OCI-LY1 (cell line): ENCODE measurements around the gene RBM11.

Source experiments
- H2AFZ ChIP-seq: fragments of 200-600 bp; sonication (generic), shearing (Covaris generic); 2 replicates; pipeline ENCODE4 v1.6.0; 2014; ENCODE audit warnings: antibody characterized with exemption, mild to moderate bottlenecking, low read length
- H3F3A ChIP-seq: fragments of 200-600 bp; sonication (generic), shearing (Covaris generic); 2 replicates; pipeline ENCODE4 v1.6.0; 2014; ENCODE audit warnings: mild to moderate bottlenecking, antibody characterized with exemption, low read length, moderate library complexity; ENCODE audit not compliant: insufficient read depth
- H3K27ac ChIP-seq: fragments of 200-600 bp; sonication (generic); 2 replicates; pipeline ENCODE4 v1.5.1; 2014; ENCODE audit warnings: low read length, mixed run types, mild to moderate bottlenecking, low read depth; ENCODE audit not compliant: poor library complexity, severe bottlenecking
- H3K27me3 ChIP-seq: fragments of 200-600 bp; sonication (generic); 2 replicates; pipeline ENCODE4 v1.6.0; 2014; ENCODE audit warnings: antibody characterized with exemption, mild to moderate bottlenecking, low read length, moderate library complexity; ENCODE audit not compliant: insufficient read depth
- H3K36me3 ChIP-seq: fragments of 200-600 bp; sonication (generic); 2 replicates; pipeline ENCODE4 v1.6.1; 2014; ENCODE audit warnings: mild to moderate bottlenecking, antibody characterized with exemption, low read length, moderate library complexity, mixed read lengths; ENCODE audit not compliant: insufficient read depth
- H3K4me1 ChIP-seq: fragments of 200-600 bp; sonication (generic); 2 replicates; pipeline ENCODE4 v1.5.1; 2014; ENCODE audit warnings: mild to moderate bottlenecking, low read length, moderate library complexity; ENCODE audit not compliant: insufficient read depth, severe bottlenecking
- H3K4me2 ChIP-seq: fragments of 200-600 bp; sonication (generic), shearing (Covaris generic); 2 replicates; pipeline ENCODE4 v1.6.1; 2014; ENCODE audit warnings: low read length
- H3K4me3 ChIP-seq: fragments of 200-600 bp; sonication (generic); 2 replicates; pipeline ENCODE4 v1.5.1; 2014; ENCODE audit warnings: low read length, low read depth, mild to moderate bottlenecking, mixed read lengths; ENCODE audit not compliant: poor library complexity, severe bottlenecking
- H3K79me2 ChIP-seq: fragments of 200-600 bp; shearing (Covaris generic); 2 replicates; pipeline ENCODE4 v1.6.1; 2016; ENCODE audit warnings: mixed run types, low read length, mixed read lengths; ENCODE audit not compliant: insufficient read depth
- H3K9ac ChIP-seq: fragments of 200-600 bp; sonication (generic), shearing (Covaris generic); 2 replicates; pipeline ENCODE4 v1.6.1; 2014; ENCODE audit warnings: mild to moderate bottlenecking, low read length, mixed read lengths
- H3K9me2 ChIP-seq: fragments of 200-600 bp; sonication (generic), shearing (Covaris generic); 2 replicates; pipeline ENCODE4 v1.6.1; 2014; ENCODE audit warnings: low read depth, mild to moderate bottlenecking, low read length, mixed read lengths
- H3K9me3 ChIP-seq: fragments of 200-600 bp; shearing (Covaris generic); 2 replicates; pipeline ENCODE4 v1.6.1; 2014; ENCODE audit warnings: low read length, mixed read lengths
- H4K20me1 ChIP-seq: fragments of 200-600 bp; sonication (generic), shearing (Covaris generic); 2 replicates; pipeline ENCODE4 v1.6.0; 2016; ENCODE audit warnings: mild to moderate bottlenecking, low read length; ENCODE audit not compliant: insufficient read depth
- EZH2 ChIP-seq: fragments of 200-600 bp; sonication (generic), shearing (Covaris generic); IDR thresholded peaks from 2 replicates; pipeline ENCODE4 v1.8.0; 2017; ENCODE audit warnings: borderline replicate concordance, mixed run types, mild to moderate bottlenecking, antibody characterized with exemption, low read length, moderate library complexity, mixed read lengths
- TF ChIP-seq, protein P1 (sequence below): fragments of 200-600 bp; sonication (generic), shearing (Covaris generic); IDR thresholded peaks from 2 replicates; pipeline ENCODE4 v1.5.1; 2017; ENCODE audit warnings: mild to moderate bottlenecking, antibody characterized with exemption, low read length, moderate library complexity, mixed read lengths

RBM11 gene

DNA sequence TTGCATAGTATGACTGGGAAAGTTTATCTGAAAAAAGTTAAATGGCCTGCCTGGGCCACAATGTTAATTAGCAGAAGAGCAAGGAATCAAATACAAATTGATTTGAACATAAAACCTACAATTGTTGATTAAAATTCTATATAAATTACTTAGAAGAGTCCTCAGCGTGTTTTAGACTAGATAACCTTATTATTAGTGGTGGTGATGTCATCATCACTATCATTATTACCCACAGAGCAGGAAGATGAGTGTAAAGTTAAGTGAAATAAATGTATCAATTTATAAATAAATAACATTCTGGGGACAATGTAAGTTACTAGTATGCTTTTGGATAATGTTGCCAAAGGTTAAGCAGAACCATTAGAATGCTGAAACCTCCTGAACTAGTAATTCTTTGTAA is 46.1 kb downstream of the RBM11 start:
- Histone ChIP-seq H3F3A (no peaks in the 10 kb centered on the region), H4K20me1 (no peaks in the 10 kb centered on the region), H3K79me2 (no peaks in the 10 kb centered on the region), H3K4me2 (no peak overlapping the region), H3K4me3 (no peak overlapping the region), H3K27ac (no peak overlapping the region), H3K9me3 (no peaks in the 10 kb centered on the region), H3K36me3 (no peaks in the 10 kb centered on the region), H2AFZ (no peak overlapping the region), H3K4me1 (no peaks in the 10 kb centered on the region), H3K9me2 (no peaks in the 10 kb centered on the region), H3K27me3 (no peaks in the 10 kb centered on the region), H3K9ac (no peak overlapping the region)
- TF ChIP-seq, protein P1, sequence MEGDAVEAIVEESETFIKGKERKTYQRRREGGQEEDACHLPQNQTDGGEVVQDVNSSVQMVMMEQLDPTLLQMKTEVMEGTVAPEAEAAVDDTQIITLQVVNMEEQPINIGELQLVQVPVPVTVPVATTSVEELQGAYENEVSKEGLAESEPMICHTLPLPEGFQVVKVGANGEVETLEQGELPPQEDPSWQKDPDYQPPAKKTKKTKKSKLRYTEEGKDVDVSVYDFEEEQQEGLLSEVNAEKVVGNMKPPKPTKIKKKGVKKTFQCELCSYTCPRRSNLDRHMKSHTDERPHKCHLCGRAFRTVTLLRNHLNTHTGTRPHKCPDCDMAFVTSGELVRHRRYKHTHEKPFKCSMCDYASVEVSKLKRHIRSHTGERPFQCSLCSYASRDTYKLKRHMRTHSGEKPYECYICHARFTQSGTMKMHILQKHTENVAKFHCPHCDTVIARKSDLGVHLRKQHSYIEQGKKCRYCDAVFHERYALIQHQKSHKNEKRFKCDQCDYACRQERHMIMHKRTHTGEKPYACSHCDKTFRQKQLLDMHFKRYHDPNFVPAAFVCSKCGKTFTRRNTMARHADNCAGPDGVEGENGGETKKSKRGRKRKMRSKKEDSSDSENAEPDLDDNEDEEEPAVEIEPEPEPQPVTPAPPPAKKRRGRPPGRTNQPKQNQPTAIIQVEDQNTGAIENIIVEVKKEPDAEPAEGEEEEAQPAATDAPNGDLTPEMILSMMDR, result no peak
- TF ChIP-seq EZH2, result no peak

DNA sequence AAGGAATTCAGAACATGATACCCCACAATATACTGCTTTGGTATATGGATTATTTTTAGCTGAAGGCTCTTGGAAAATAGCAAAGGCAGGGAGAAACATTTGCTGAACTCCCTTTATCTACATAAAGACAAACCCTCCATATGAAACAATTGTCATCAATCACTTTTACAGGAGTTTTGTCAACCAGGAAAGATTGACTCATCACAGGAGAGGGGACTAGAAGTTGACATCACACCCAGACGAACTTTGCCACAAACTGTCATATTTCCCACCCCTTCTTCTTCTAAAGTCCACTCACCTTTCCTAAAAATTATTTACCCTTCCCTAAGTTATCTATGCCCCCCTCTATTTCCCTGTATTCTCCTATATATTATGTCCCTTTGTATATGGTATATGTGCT is 47.9 kb downstream of the RBM11 start:
- Histone ChIP-seq H3K79me2 (no peaks in the 10 kb centered on the region), H3K36me3 (no peaks in the 10 kb centered on the region), H4K20me1 (no peaks in the 10 kb centered on the region), H3K4me2 (no peak overlapping the region), H3K4me1 (no peaks in the 10 kb centered on the region), H3F3A (no peaks in the 10 kb centered on the region), H3K9ac (no peak overlapping the region), H3K27me3 (no peaks in the 10 kb centered on the region), H3K4me3 (no peak overlapping the region), H3K27ac (no peak overlapping the region), H3K9me2 (no peaks in the 10 kb centered on the region), H2AFZ (no peak overlapping the region), H3K9me3 (no peaks in the 10 kb centered on the region)
- no peak for TF ChIP-seq EZH2
- TF ChIP-seq, protein P1, result no peak

DNA sequence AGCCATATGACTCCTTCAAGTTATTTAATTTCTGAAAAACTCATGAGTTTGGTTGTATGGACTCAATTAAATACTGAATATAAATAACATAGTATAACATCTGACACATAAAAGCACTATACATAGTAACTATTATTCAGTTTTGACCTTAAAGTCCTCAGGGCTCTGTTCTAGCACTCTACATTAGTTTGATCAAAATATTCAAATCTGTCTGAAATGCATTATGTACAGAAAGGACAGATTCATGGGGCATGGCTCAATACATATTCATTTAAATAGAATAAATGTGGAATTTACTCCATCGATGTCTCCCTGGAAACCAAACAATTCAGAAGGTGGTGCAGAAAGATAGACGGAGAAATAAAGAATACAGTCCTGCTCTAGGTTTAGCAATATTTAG is 49.1 kb downstream of the RBM11 start:
- no peaks in the 10 kb centered on the region for H3K27me3 ChIP-seq
- TF ChIP-seq, protein P1, result no peak
- H3K4me2 ChIP-seq, result no peak overlapping the region
- no peaks in the 10 kb centered on the region for H3K36me3 ChIP-seq
- no peak overlapping the region for H3K9ac ChIP-seq
- no peaks in the 10 kb centered on the region for H4K20me1 ChIP-seq
- H3K4me1 ChIP-seq, result no peaks in the 10 kb centered on the region
- H3K27ac ChIP-seq, result no peak overlapping the region
- no peaks in the 10 kb centered on the region for H3F3A ChIP-seq
- H3K4me3 ChIP-seq, result no peak overlapping the region
- no peak overlapping the region for H2AFZ ChIP-seq
- H3K9me2 ChIP-seq, result no peaks in the 10 kb centered on the region
- H3K79me2 ChIP-seq, result no peaks in the 10 kb centered on the region
- H3K9me3 ChIP-seq, result no peaks in the 10 kb centered on the region
